Small intestine (tissue), 16 donors: ENCODE data around the gene RBM23. TPM values are rescaled to one million over a fixed set of nuclear protein-coding genes. Genes with fewer than 3 reads are reported as not detected.
A peak's percentile ranks its signal among the peaks of the same experiment; 100 is the strongest.
"Not testable (repeated sequence)": the region's sequence is repeated elsewhere in the genome, so short reads cannot be mapped to it uniquely, and the experiment has no call there.

ENCODE experiments used
- DNase-seq, 2 donors: peaks; one replicate each; pipeline versions ENCODE4 v3.0.0 to v3.0.0-alpha.2; 2013
- FAIRE-seq: peaks from 2 replicates; lab custom pipeline; 2012; peaks lifted over from hg19 to GRCh38; lab: Jason Lieb, UNC
- H3K27ac ChIP-seq, 3 donors: one replicate each; pipeline ENCODE4 v1.5.1; 2013; ENCODE audit warnings: low read length in 2 of 3, mild to moderate bottlenecking in 2 of 3, control low read depth in 1 of 3, inconsistent platforms in 1 of 3, low read depth in 1 of 3, moderate library complexity in 1 of 3
- H3K27me3 ChIP-seq, 3 donors: one replicate each; pipeline ENCODE4 v1.6.1; 2013; ENCODE audit warnings: low read length in 3 of 3, inconsistent platforms in 1 of 3; ENCODE audit not compliant: control insufficient read depth in 3 of 3, insufficient read depth in 3 of 3
- H3K36me3 ChIP-seq, 3 donors: one replicate each; pipeline ENCODE4 v1.6.1; 2013; ENCODE audit warnings: low read length in 3 of 3, inconsistent platforms in 1 of 3, low read depth in 1 of 3, mild to moderate bottlenecking in 1 of 3, moderate library complexity in 1 of 3; ENCODE audit not compliant: control insufficient read depth in 3 of 3, insufficient read depth in 2 of 3
- H3K4me1 ChIP-seq, 3 donors: one replicate each; pipeline ENCODE4 v1.6.1; 2013; ENCODE audit warnings: low read length in 2 of 3, inconsistent platforms in 1 of 3, low read depth in 1 of 3, mild to moderate bottlenecking in 1 of 3, moderate library complexity in 1 of 3; ENCODE audit not compliant: control insufficient read depth in 3 of 3, insufficient read depth in 2 of 3
- H3K4me3 ChIP-seq, 3 donors: one replicate each; pipeline ENCODE4 v1.5.1; 2013; ENCODE audit warnings: low read length in 3 of 3, control low read depth in 1 of 3, inconsistent platforms in 1 of 3, low read depth in 1 of 3, mild to moderate bottlenecking in 1 of 3, moderate library complexity in 1 of 3
- H3K9me3 ChIP-seq, 2 donors: one replicate each; pipeline ENCODE4 v1.6.1; 2013; ENCODE audit warnings: low read depth in 1 of 2, low read length in 1 of 2; ENCODE audit not compliant: control insufficient read depth in 2 of 2, insufficient read depth in 1 of 2
- WGBS, 3 donors: extraction: QIAGEN DNeasy Blood & Tissue Kit; methylation state at CpG; one replicate each; pipeline ENCODE4 v1.1.7; 2013; 5-methylcytosine and 5-hydroxymethylcytosine counted together
- long read RNA-seq, 10 donors: transcript quantifications; one replicate each; lab custom pipeline, GENCODE V29; 2026
- polyA plus RNA-seq, 4 donors: library from polyadenylated mRNA; stranded (reverse) in 3 of 4; unstranded in 1 of 4; fragments of 200-250 nt in 3 of 4; fragments of 120-200 nt in 1 of 4; gene quantifications; one replicate each; pipeline versions ENCODE4 v1.2.1 to v1.2.3, GENCODE V29; 2013
- donor health status: healthy with polysubstance abuse.
- donor health status: control.
- donor health status: control.
- donor health status: Bipolar disorder and iron deficiency.
- donor health status: healthy.

RBM23 gene
- polyA plus RNA-seq, result 10 to 100 TPM; 35.8 to 77.8 (median 39.1) TPM
- long read RNA-seq, donor 1, result 0 reads
- long read RNA-seq, donor 2, transcript RBM23-204 (13 exons, 2,430 nt), result major isoform, 5 of 6 reads
- long read RNA-seq, donor 2, partial matches to known transcripts, result 0 of 6 reads
- long read RNA-seq, donor 2, other reads (novel, unspliced or antisense), result 0 of 6 reads
- long read RNA-seq, donor 3, partial matches to known transcripts, result 0 of 3 reads
- long read RNA-seq, donor 3, other reads (novel, unspliced or antisense), result 0 of 3 reads
- long read RNA-seq, donor 4, result 0 reads
- long read RNA-seq, donor 5, partial matches to known transcripts, result 0 of 3 reads
- long read RNA-seq, donor 5, other reads (novel, unspliced or antisense), result 0 of 3 reads
- long read RNA-seq, donor 6, full-length matches to known transcripts, result 8 of 16 reads
- long read RNA-seq, donor 6, partial matches to known transcripts, result 8 of 16 reads
- long read RNA-seq, donor 6, other reads (novel, unspliced or antisense), result 0 of 16 reads
- long read RNA-seq, donor 7, result 0 reads
- long read RNA-seq, donor 8, result 0 reads
- long read RNA-seq, donor 9, full-length matches to known transcripts, result 6 of 6 reads
- long read RNA-seq, donor 9, partial matches to known transcripts, result 0 of 6 reads
- long read RNA-seq, donor 9, other reads (novel, unspliced or antisense), result 0 of 6 reads
- long read RNA-seq, donor 10, full-length matches to known transcripts, result 17 of 33 reads
- long read RNA-seq, donor 10, partial matches to known transcripts, result 16 of 33 reads
- long read RNA-seq, donor 10, other reads (novel, unspliced or antisense), result 0 of 33 reads

GRCh38 chr14:22918804-22919600 lies at the start of gene RBM23:
Gene RBM23 (minus strand): TSS chr14:22919149.
- H3K27me3 ChIP-seq, result no peaks in the 10 kb centered on the region
- H3K36me3 ChIP-seq, result peaks cover 0 to 35% (median under 1%) of the 10 kb centered on the region in 3 donors
- FAIRE-seq (no peak), DNase-seq (peak; percentile 100)
- no peaks in the 10 kb centered on the region for H3K9me3 ChIP-seq
- H3K4me3 ChIP-seq, result peak within 1 kb of the TSS; percentile 77 to 90 (median 78)
- peaks cover 0 to 21% (median 1%) of the 10 kb centered on the region in 3 donors for H3K4me1 ChIP-seq
- 0% methylated on average over 46 of the region's 46 CpGs for WGBS, 3 donors
- peak within 1 kb of the TSS; percentile 93 to 100 (median 93) for H3K27ac ChIP-seq

GRCh38 chr14:22966783-22967269 lies 47.9 kb upstream of the RBM23 start:
- FAIRE-seq, result no peak
- Histone ChIP-seq H3K4me3 (no peak overlapping the region), H3K36me3 (peaks cover 0 to 9% (median 0%) of the 10 kb centered on the region in 3 donors), H3K27me3 (no peaks in the 10 kb centered on the region), H3K27ac (no peak overlapping the region), H3K9me3 (no peaks in the 10 kb centered on the region), H3K4me1 (peaks cover 0 to 7% (median 0%) of the 10 kb centered on the region in 3 donors)
- DNase-seq, result no peak
- 56 to 67% (median 62%) methylated on average over 4 of the region's 4 CpGs for WGBS, 3 donors

- H3K27me3 ChIP-seq, H3K9me3 ChIP-seq, H3K27ac ChIP-seq, H3K4me3 ChIP-seq, H3K4me1 ChIP-seq, H3K36me3 ChIP-seq, FAIRE-seq: not testable (repeated sequence)
- WGBS, 3 donors, result 41 to 64% (median 58%) methylated on average over 15 of the region's 15 CpGs
- DNase-seq, result peak; percentile 50 to 55
These were observed 47.2 kb upstream of the RBM23 start for GRCh38 chr14:22965916-22966782.

DNA sequence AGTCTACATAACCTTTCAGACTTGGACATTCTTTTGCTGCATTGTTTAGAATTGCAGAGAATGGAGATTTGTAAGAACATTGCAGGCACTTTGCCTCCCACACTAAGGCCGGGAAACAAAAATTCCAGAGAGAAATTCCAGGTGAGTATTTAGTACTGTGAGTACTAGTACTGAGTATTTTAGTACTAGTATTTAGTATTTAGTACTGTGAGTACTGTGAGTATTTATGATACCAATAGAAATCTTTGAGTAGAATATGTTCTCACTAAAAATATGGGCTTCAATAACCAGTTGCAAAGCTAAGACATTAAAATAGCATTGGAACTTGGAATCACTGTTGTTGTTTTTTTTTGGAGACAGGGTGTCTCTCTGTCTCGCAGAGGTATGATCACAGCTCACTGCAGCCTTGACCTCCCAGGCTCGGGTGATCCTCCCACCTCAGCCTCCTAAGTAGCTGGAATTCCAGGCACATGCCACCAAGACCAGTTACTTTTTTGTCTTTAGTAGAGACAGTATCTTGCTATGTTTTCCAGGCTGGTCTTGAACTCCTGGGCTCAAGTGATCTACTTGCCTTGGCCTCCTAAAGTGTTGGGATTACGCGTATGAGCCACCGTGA lies 43.2 kb upstream of the RBM23 start:
- WGBS, 3 donors, result 94 to 97% (median 94%) methylated on average over 6 of the region's 6 CpGs
- Histone ChIP-seq H3K4me1 (peaks cover 0 to 7% (median 0%) of the 10 kb centered on the region in 3 donors), H3K9me3 (no peaks in the 10 kb centered on the region), H3K36me3 (no peaks in the 10 kb centered on the region), H3K27ac (no peak overlapping the region), H3K4me3 (no peak overlapping the region), H3K27me3 (no peaks in the 10 kb centered on the region)
- FAIRE-seq, result no peak
- DNase-seq, result no peak

GRCh38 chr14:22955702-22956569 lies 37.0 kb upstream of the RBM23 start:
- FAIRE-seq (no peak), DNase-seq (peak; percentile 51 to 62)
- H3K9me3 ChIP-seq, result no peaks in the 10 kb centered on the region
- H3K4me1 ChIP-seq, result peaks cover 1 to 4% (median 4%) of the 10 kb centered on the region in 3 donors
- peaks cover 0 to 7% (median 0%) of the 10 kb centered on the region in 3 donors for H3K36me3 ChIP-seq
- peak overlapping the region; percentile 88 to 98 (median 98) for H3K27ac ChIP-seq
- 6 to 20% (median 11%) methylated on average over 19 of the region's 19 CpGs for WGBS, 3 donors
- H3K4me3 ChIP-seq, result peak overlapping the region; percentile 64 to 95 (median 81)
- no peaks in the 10 kb centered on the region for H3K27me3 ChIP-seq

DNA sequence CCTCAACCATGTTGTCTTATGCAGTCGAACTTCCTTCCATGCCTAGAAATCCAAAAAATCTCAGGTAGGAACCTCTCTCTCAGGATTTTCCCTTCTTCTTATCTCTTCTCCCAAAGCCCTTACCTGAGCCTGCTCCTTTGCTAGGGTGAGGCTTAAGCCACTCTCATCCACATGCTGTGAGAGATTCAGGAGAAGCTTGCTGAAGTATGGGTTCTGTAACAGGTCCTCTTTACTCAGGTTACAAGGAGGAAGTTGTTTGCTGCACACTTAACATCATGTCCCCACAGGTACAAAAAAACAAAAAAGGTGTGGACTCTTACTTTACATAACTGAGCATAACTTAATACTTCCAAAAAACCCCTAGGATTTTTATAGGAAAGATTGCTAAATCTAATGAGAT lies 33.5 kb upstream of the RBM23 start:
- WGBS, 3 donors, result 94 to 100% (median 95%) methylated on average over 1 of the region's 1 CpG
- no peak for FAIRE-seq
- no peaks in the 10 kb centered on the region for H3K27me3 ChIP-seq
- peaks cover 0 to 22% (median 6%) of the 10 kb centered on the region in 3 donors for H3K36me3 ChIP-seq
- H3K4me3 ChIP-seq, result no peak overlapping the region
- no peak overlapping the region for H3K27ac ChIP-seq
- H3K9me3 ChIP-seq, result no peaks in the 10 kb centered on the region
- H3K4me1 ChIP-seq, result peaks cover 1 to 4% (median 4%) of the 10 kb centered on the region in 3 donors
- no peak for DNase-seq
